Activated T-cell treated with anti-CD3 and anti-CD28 coated beads, Interleukin-2, amount 50 U/mL, for 4 hours (primary cell): ENCODE data around the gene AKT2. TPM values are rescaled to one million over a fixed set of nuclear protein-coding genes. Genes with fewer than 3 reads are reported as not detected.

Experiments used
- ATAC-seq, 2 donors: fragments of 200-7000 bp; cut with Tn5 transposase; one replicate each; pipeline ENCODE4 v1.10.0; 2021
- DNase-seq: peaks from one replicate; pipeline ENCODE4 v3.0.0-alpha.2; 2020
- H3K27me3 Mint-ChIP-seq: one replicate; pipeline ENCODE4 v1.8.0; 2021; ENCODE audit warnings: low read depth, mixed read lengths
- H3K36me3 Mint-ChIP-seq: one replicate; pipeline ENCODE4 v1.8.0; 2022; ENCODE audit warnings: mixed read lengths; ENCODE audit not compliant: insufficient read depth
- H3K4me1 Mint-ChIP-seq: one replicate; pipeline ENCODE4 v1.8.0; 2021; ENCODE audit warnings: low read depth, mixed read lengths
- H3K4me3 Mint-ChIP-seq: one replicate; pipeline ENCODE4 v1.8.0; 2021; ENCODE audit warnings: mild to moderate bottlenecking, moderate library complexity, mixed read lengths
- H3K9me3 Mint-ChIP-seq: one replicate; pipeline ENCODE4 v1.8.0; 2021; ENCODE audit warnings: mixed read lengths
- total RNA-seq, 3 donors: library from RNA; stranded (reverse); gene quantifications; one replicate each; pipeline ENCODE4 v1.2.1, GENCODE V29; 2021

Gene AKT2
- total RNA-seq, 3 donors from 2014 or later = 147 to 158 (median 151) TPM

DNA sequence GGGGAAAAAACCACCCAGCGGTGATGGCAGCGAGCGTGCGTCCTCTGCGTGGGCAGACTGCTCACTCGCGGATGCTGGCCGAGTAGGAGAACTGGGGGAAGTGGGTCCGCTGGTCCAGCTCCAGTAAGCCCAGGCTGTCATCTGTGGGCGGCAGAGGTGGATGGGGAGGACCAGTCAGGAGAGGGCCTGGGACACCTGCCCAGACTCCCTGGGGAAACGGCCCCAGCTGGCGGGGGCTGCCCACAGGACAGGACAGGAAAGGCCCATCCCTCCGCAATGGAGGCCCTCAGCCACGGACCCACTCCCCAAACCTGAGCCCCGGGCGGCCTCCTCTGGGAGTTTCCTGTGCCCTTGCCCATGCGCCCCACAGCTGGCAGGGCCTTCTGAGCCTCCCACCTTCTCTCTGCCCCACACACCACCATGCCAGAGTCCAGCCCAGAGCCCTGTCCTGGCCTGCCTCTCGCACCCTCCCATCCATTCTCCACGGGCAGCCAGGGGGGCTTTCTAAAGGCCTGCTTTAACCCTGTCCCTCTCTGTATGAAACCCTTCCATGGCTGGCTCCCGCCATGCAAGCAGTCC is 51.2 kb downstream of the AKT2 start:
- Mint-ChIP-seq H3K9me3 (no peaks in the 10 kb centered on the region), H3K4me1 (peaks cover 14% of the 10 kb centered on the region), H3K27me3 (no peaks in the 10 kb centered on the region), H3K36me3 (peaks cover 14% of the 10 kb centered on the region), H3K4me3 (no peak overlapping the region)
- DNase-seq (no peak), ATAC-seq (no peak)

DNA sequence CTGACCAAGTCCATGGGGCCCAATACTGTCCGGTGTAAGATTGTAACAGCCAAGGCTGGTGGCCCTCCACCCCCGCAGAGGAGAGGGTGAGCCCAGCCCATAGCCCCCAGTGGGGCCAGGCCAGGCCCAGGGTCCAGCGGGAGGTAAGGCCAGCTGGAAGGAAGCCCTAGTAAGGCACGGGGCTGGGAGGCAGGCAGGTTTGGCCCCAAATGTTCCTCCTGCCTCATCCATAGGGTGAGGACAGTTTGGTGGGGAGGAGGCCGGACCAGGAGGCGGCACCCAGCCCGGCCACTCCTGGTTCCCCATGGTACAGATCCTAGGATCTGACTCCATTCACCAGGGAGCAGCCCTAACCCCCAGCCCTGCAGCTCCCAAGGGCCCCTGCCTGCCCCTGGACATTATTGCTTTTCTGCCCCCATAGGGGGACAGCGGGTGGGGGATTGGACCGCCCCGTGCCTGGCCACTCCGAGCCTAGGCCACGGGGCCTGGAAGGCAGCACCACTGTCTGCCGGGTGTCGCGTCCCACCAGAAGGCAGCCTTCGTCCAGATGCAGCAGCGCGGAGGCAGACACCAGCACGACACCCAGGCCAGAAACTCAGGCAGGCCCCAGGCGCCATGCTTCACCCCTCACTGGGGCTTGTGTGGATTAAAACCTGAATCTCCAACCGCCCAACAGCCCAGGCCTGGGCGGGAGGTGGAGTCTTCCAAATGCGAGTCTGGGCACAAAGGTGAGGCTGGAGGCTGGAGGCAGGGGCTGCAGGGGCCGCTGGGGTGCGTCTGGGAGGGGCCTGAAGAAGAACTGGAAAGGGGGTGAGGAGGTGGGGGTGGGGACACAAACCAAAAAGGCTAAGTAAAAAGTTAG is 52.0 kb downstream of the AKT2 start:
- DNase-seq (no peak), ATAC-seq (no peak)
- Mint-ChIP-seq H3K27me3 (no peaks in the 10 kb centered on the region), H3K4me3 (no peak overlapping the region), H3K9me3 (no peaks in the 10 kb centered on the region), H3K4me1 (peaks cover 16% of the 10 kb centered on the region), H3K36me3 (peaks cover 13% of the 10 kb centered on the region)

DNA sequence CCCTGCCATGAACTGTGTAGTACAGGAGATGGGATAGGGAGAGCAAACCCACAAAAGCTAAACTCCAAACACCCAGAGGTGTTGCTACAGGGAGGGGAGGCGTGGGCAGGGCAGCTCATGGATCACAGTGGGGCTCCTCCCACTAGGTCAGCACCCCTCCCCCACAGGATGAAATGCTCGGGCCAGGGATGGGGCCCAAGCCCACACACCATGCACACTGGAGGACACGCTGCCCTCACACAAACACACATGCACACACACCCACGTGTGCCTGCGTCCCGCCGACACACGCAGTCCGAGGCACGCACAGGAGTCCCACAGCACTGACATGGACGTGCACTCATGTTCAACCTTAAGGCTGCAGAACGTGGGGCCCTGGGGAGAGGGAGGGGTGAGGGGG is 52.7 kb downstream of the AKT2 start:
- DNase-seq = no peak
- Mint-ChIP-seq H3K36me3 (peaks cover 11% of the 10 kb centered on the region), H3K4me1 (peaks cover 19% of the 10 kb centered on the region), H3K4me3 (no peak overlapping the region), H3K27me3 (no peaks in the 10 kb centered on the region), H3K9me3 (no peaks in the 10 kb centered on the region)
- ATAC-seq = no peak

DNA sequence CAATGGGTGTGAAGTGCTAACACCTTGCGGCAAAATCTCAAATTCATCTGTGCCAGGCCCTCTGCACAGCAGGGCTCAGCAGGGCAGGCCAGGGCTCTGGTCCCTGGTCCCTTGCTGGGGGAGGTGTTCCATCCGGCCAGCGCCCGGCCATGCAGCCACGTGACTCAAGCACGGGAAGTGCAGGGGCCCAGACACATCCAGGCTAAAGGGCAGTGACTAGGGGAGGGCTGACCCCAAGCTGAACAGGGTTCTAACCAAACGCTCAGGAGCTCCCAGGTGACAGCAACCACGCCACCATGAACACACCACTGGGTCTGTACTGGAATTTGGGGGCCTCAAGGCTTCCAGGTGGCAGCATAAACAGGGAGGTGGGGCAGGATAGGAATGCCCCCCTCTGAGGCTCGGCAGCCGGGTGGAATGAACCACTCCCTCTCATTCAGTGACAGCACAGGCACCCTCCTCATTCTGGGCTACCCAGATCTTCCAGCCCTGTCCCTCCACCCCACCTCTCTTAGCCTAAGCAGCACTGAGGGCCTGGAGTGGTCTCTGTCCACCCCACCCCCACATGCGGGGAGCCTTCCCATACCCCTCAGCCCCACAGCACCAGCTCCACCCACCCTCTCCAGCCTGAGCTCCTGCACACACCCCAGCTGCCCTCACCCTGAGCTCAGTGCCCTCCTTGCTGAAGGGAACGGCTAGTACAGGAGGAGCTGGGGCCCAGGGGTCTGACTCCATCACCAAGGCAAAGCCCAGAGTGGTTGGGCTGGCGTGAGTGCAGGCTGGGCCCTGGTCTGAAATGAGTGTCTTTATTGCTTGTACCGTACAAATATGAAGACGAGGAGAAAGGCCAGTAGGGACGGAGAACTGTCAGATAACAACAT is 53.4 kb downstream of the AKT2 start:
- Mint-ChIP-seq H3K4me1 (peaks cover 19% of the 10 kb centered on the region), H3K9me3 (no peaks in the 10 kb centered on the region), H3K4me3 (no peak overlapping the region), H3K36me3 (peaks cover 7% of the 10 kb centered on the region), H3K27me3 (peaks cover 3% of the 10 kb centered on the region)
- ATAC-seq (no peak), DNase-seq (no peak)

DNA sequence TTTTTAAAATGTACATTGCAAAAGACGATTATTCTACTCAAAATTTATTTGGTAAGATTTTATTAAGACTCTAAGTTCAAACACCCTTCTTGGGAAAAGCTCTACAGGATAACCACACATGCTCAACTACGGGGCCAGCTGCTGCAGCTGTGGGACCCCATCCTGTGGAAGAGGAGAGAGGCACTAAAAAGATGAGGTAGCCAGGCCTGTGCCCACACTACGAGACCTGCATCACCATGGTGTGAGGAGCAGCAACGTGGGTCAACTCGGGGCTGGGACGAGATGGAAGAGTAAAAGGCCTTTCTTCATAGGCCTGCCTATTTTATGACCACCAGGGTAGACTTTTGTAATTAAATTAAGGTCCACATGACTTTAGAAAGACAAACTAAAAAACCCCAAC is 54.1 kb downstream of the AKT2 start:
- peaks cover 21% of the 10 kb centered on the region for H3K4me1 Mint-ChIP-seq
- H3K4me3 Mint-ChIP-seq = no peak overlapping the region
- H3K36me3 Mint-ChIP-seq = peaks cover 7% of the 10 kb centered on the region
- no peak for ATAC-seq
- no peak for DNase-seq
- peaks cover 6% of the 10 kb centered on the region for H3K27me3 Mint-ChIP-seq
- no peaks in the 10 kb centered on the region for H3K9me3 Mint-ChIP-seq

DNA sequence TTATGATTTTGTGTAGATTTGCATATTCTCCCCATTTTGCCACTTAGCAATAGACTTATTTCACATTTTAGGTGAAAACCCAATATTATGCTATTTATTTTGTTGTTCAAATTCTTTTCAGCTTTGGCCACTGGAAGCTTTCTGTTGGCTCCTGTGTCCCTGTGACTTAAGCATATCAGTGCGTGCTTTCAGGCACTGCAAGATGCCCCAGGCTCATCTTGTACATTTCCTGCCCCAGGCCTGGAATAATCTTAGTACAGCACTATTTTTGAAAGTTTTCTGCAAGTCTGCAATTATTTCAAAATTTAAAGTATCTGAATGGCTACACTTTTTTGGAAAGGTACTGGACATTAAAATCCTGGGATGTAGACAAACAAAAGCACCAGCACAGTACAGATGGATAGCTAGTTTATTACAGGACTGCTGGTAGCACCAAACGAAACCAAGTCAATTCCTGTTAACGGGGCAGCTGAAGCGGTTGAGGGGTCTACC is 55.2 kb downstream of the AKT2 start:
- Mint-ChIP-seq H3K4me3 (no peak overlapping the region), H3K9me3 (no peaks in the 10 kb centered on the region), H3K4me1 (peaks cover 28% of the 10 kb centered on the region), H3K36me3 (peaks cover 3% of the 10 kb centered on the region), H3K27me3 (peaks cover 17% of the 10 kb centered on the region)
- ATAC-seq (no peak), DNase-seq (no peak)

DNA sequence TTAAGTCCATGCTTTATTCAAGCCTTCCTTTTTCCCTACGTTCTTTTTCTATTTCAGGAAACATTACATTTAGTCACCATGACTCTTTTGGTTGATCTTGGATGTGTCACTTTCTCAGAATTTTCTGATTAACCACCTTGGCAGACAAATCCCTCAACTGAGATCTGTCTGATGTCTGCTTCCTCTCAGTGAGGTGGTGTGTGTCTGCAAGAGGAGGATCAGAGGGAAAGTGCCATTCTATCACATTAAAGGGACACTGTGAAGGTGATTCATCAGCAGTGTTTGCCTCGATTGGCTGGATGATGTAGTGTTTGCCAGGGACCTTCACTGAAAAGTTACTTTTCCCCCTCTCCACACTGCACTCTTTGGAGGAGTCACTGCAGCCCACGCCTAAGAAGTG is 55.7 kb downstream of the AKT2 start:
- no peaks in the 10 kb centered on the region for H3K9me3 Mint-ChIP-seq
- peaks cover 22% of the 10 kb centered on the region for H3K27me3 Mint-ChIP-seq
- no peak overlapping the region for H3K4me3 Mint-ChIP-seq
- DNase-seq (no peak), ATAC-seq (peak; percentile 93 to 94)
- no peaks in the 10 kb centered on the region for H3K36me3 Mint-ChIP-seq
- H3K4me1 Mint-ChIP-seq = peaks cover 28% of the 10 kb centered on the region

DNA sequence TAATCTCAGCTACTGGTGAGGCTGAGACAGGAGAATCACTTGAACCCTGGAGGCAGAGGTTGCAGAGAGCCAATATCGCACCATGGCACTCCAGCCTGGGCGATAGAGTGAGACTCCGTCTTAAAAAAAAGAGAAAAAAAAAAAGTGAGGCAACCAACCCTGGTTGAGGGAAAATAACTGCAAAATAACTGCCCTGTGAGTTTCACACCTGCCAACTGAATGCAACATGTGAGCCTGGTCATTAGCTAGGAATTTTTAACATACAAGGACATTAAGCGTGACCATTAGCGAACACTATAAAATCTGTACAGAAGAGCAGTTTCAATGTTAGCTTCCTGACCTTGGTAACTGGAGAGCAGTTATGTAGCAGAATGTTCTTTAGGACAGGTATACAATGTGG is 56.3 kb downstream of the AKT2 start:
- Mint-ChIP-seq H3K27me3 (peaks cover 28% of the 10 kb centered on the region), H3K9me3 (no peaks in the 10 kb centered on the region), H3K4me1 (peaks cover 28% of the 10 kb centered on the region), H3K36me3 (no peaks in the 10 kb centered on the region), H3K4me3 (no peak overlapping the region)
- no peak for DNase-seq
- ATAC-seq = no peak

DNA sequence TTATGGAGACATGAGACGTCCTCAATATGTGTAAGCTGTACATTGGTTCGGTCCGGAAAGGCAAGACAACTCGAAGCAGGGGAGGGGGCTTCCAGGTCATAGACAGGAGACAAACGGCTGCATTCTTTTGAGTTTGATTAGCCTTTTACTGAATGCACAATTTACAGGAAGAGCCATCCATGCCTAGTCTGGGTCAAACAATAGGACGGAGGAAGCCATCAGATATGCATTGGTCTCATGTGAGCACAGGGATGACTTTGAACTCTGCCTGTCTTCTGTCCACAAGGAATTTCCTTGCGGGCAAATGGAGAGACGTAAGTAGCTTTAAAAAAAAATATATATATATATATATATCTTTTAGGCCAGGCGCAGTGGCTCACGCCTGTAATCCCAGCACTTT is 56.8 kb downstream of the AKT2 start:
- H3K27me3 Mint-ChIP-seq = peaks cover 28% of the 10 kb centered on the region
- DNase-seq (no peak), ATAC-seq (no peak)
- H3K36me3 Mint-ChIP-seq = no peaks in the 10 kb centered on the region
- H3K4me1 Mint-ChIP-seq = peaks cover 30% of the 10 kb centered on the region
- no peak overlapping the region for H3K4me3 Mint-ChIP-seq
- no peaks in the 10 kb centered on the region for H3K9me3 Mint-ChIP-seq

DNA sequence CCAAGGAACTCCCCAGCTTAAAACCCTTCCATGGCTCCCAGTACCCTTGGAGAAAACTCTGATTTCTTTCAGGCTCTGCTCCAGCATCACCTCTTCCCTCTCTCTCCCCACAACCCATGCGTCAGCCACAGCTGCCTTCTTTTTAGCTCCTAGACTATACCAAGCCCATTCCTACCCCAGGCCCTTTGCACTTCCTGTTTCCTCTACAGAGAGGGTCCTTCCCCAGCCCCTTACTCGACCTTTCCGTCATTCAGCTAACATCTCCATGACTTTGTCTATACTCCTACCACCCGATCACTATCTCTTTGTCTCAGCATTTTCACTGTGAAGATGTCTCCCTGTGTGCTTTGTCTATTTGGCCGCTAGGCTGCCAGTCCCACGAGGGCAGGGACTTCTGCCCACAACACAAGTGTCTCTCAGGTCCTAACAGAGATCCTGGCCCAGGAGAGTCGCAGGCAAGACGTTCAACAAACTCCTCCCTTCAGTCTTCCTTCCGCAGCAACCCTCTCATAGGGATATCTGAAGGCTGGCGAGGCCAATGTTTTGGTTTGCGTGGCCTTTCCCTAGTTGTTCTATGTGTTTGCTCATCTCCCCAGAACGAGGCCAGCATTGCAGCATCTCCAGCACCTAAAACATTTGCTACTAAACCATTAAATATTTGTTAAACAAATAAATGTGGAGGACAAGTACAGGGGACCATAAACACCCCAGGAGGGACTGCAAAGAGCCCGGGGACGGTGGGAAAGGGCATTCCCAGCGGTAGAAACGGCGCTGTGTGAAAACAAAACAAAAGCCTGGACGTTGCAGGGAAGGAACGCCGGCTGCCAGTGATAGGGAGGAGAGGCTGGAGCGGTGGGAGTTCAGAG is 59.5 kb downstream of the AKT2 start:
- H3K36me3 Mint-ChIP-seq = no peaks in the 10 kb centered on the region
- H3K4me3 Mint-ChIP-seq = peak overlapping the region; percentile 31
- peaks cover 32% of the 10 kb centered on the region for H3K27me3 Mint-ChIP-seq
- no peak for ATAC-seq
- peaks cover 4% of the 10 kb centered on the region for H3K9me3 Mint-ChIP-seq
- H3K4me1 Mint-ChIP-seq = peaks cover 33% of the 10 kb centered on the region
- no peak for DNase-seq

DNA sequence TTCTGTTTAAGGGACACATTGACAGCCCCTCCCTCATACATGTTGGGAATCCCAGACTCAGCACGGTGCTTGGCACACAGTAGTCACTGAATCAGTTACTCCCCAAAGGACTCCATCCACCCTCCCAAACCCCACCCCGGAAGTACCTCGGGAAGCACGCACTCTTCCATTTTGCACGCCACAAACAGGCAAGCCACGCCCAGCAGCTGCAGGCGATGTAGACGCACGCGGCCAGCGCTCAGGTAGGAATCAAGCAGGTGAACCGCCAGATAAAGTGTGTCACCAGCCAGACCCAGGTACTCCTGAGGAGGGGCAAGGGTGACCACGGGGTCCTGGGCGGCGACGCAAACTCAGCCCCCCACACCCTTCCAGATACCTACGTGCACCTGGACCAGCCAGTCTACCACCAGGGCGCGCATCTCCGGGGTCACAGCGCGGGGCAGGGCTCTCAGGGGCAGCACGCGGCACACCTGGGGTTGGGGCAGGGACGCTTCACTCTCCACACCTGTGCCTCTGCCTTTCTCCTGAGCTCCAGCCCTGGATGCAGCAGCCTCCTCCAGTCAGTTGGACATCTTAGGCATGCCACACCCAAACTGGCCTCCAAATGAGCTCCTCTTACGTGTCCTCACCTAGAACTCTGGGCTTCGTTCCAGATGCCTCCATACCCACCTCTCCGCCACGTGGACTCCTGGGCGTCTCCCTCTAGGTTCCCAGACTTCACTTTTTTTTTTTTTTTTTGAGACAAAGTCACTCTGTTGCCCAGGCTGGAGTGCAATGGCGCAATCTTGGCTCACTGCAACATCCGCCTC is 60.6 kb downstream of the AKT2 start:
- no peaks in the 10 kb centered on the region for H3K36me3 Mint-ChIP-seq
- peaks cover 4% of the 10 kb centered on the region for H3K9me3 Mint-ChIP-seq
- H3K27me3 Mint-ChIP-seq = peaks cover 40% of the 10 kb centered on the region
- H3K4me1 Mint-ChIP-seq = peaks cover 29% of the 10 kb centered on the region
- no peak overlapping the region for H3K4me3 Mint-ChIP-seq
- DNase-seq (no peak), ATAC-seq (no peak)

DNA sequence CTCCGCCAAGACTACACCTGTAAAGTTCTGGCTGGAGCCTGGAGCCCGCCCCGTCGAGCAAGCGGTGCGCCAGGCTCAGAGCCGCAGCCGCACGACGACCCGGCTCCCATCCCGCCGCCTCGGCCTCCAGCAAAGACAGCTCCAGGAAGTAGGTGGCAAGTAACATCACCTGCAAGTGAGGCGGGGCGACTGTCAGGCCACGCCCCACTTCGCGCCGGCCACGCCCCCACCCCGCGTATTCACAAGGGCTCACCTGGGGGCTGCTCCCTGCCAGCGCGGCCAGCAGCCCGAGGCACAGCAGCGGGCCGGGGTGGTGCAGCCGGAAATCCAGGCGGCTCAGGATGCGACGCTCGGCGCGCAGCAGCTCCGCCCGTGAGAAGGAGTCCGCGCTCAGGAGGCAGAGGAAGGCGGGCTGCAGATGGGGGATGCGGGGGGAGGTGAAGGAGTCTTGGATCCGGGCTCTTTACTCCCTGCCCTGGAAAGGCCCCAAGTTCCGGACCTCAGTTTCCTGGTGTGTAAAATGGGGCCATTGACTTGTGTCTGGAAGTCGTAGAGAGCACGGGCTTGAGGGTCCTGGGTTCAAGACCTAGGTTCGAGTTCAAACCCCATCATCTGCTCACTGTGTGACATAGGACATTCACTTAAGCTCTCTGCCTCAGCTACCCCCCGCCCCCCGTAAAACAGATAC is 61.9 kb downstream of the AKT2 start:
- DNase-seq = peak; percentile 23
- Mint-ChIP-seq H3K4me3 (no peak overlapping the region), H3K9me3 (peaks cover 4% of the 10 kb centered on the region), H3K4me1 (peaks cover 21% of the 10 kb centered on the region), H3K36me3 (no peaks in the 10 kb centered on the region), H3K27me3 (peaks cover 52% of the 10 kb centered on the region)
- no peak for ATAC-seq
